C4-2B (cell line): ENCODE measurements around the gene ARF1.

Experiments
- ZFX ChIP-seq: fragments of 450-650 bp; IDR thresholded peaks from 2 replicates; pipeline ENCODE4 v1.6.1; 2017
- TF ChIP-seq, protein P1 (sequence below): fragments of 450-650 bp; conservative IDR thresholded peaks from 2 replicates; pipeline ENCODE4 v1.5.1; 2017; ENCODE audit warnings: mild to moderate bottlenecking

DNA sequence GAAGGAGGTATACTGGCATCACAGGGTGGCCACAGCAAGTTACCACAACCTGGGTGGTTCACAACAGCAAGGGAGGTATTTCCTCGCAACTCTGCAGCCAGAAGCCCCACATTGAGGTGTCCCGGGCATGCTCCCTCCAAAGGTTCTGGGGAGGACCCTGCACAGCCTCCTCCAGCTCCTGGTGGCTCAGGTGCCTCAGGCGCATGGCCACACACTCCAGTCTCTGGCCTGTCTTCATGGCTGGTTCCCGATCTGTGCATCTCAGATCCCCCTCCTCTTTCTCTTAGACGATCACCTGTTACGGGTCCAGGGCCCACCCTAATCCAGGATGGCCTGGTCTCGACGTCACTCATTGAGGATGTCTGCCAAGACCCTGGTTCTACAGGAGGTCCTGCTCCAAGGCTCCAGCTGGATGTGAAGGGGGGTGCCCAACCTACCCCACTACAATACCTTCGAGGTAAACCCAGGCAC lies 6.7 kb upstream of the ARF1 start:
- TF ChIP-seq, protein P1, sequence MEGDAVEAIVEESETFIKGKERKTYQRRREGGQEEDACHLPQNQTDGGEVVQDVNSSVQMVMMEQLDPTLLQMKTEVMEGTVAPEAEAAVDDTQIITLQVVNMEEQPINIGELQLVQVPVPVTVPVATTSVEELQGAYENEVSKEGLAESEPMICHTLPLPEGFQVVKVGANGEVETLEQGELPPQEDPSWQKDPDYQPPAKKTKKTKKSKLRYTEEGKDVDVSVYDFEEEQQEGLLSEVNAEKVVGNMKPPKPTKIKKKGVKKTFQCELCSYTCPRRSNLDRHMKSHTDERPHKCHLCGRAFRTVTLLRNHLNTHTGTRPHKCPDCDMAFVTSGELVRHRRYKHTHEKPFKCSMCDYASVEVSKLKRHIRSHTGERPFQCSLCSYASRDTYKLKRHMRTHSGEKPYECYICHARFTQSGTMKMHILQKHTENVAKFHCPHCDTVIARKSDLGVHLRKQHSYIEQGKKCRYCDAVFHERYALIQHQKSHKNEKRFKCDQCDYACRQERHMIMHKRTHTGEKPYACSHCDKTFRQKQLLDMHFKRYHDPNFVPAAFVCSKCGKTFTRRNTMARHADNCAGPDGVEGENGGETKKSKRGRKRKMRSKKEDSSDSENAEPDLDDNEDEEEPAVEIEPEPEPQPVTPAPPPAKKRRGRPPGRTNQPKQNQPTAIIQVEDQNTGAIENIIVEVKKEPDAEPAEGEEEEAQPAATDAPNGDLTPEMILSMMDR: no peak
- TF ChIP-seq ZFX: no peak
